ENCODE data around the gene CCDC190. TPM values are rescaled to one million over a fixed set of nuclear protein-coding genes. Genes with fewer than 3 reads are reported as not detected.
"Not testable (repeated sequence)": the region's sequence is repeated elsewhere in the genome, so short reads cannot be mapped to it uniquely, and the experiment has no call there.

Gene CCDC190
- total RNA-seq, 1 donor from 2014 or later, result 0.32 TPM

DNA sequence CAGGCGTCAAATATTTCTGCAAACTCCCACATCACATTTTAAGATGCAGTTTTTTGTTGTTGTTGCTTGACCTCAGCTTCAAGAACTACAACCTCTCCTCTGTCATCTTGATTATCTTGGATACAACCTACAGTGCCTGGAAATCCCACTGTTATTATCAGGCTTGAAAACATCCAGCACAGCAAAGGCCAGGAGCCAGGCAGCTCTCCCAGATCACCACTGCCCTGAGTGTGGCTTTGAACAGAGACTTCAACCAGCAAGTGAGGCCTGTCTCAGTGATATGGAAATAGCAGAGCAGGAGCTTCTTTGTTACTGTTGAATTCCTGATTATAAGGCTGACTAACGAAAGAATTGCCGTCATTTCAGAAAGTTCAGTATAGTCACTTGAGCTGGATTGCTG lies 28.5 kb downstream of the CCDC190 start:
- ATAC-seq, result no peak

DNA sequence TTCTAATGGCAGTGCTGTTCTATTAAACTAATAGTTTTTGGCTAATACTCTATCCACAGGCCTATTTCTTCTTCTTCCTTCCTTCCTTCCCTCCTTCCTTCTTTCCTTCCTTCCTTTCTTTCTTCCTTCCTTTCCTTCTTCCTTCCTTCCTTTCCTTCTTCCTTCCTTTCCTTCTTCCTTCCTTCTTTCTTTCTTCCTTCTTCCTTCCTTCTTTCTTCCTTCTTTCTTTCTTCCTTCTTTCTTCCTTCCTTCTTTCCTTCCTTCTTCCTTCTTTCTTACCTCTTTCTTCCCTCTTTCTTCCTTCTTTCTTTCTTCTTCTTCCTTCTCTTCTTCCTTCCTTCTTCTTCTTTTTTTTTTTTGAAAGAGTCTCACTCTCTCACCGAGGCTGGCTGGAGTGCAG lies 31.7 kb downstream of the CCDC190 start:
- no peak for ATAC-seq

DNA sequence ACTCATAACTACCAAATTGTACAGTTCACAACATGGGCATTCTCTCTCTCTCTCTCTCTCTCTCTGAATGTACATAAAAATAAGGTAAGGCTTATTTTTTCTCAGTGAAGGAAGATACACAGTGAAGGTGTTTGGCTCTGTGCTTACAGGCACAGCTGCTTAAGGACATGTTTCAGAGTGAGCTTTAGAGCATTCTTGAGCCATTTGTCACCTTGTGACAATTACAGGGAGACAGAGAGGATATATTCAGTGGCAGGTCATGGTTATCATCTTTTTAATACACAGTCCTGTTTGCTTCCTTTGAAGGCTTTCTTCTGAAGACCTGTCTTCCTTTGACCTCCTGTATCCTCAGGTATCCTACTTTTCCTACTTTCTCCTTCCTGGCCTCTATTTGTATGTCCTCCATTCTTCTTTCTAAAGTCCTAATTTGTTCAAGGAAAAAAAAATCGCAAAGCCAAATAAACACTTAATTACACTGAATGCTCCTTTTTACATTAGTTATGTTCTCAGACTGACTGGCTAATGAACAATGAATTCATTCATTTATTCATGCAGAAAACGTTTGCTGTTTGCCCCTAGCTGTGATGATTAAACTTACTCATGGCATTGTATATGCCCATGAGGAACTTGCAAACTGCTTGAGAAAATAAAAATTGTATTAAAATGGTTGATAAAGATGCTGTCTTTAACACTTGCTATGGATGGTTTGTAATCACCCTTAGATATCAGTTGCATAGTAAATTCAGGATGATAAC lies 37.0 kb downstream of the CCDC190 start:
- ATAC-seq, result peak; percentile 26

GRCh38 chr1:162823231-162823630 lies 37.7 kb downstream of the CCDC190 start:
- ATAC-seq, result no peak

DNA sequence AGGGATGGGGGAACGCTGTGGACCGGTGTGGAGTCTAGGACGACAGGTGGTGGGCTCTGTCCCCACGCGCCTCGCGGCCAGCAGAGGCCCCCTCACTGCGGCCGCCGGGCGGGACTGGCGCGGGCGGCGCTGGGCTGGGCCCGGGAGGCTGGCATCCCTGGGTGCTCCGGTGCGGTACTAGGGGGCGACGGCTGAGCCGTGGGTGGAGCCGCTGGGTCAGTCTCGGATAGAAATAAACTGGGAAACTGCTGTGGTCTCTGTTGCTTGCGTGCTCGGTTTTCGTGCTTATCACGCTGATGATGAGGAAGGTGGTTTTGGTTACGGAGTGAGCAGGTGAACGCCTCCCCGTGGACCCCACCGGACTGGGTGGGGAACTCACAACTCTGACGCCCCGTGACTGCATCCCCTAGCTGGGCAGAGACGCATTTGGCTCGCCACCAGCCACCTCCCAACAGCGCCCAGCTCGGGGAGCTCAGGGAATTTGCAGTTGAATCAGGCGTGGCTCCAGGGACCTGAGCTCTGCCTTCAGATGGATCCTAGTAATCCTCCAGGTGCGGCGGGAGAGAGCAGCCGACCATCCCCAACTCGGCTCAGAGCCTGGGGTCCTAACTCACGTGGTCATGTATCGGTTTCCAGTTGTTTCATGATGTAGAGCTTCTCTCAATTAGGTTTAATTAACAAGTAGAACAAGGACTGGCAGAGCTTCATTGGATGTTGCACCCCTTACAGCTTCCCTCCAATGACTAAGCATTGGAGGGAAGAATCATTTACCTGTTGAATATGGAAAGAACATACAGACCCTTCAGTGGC lies 38.4 kb downstream of the CCDC190 start:
- ATAC-seq, result peak; percentile 38

DNA sequence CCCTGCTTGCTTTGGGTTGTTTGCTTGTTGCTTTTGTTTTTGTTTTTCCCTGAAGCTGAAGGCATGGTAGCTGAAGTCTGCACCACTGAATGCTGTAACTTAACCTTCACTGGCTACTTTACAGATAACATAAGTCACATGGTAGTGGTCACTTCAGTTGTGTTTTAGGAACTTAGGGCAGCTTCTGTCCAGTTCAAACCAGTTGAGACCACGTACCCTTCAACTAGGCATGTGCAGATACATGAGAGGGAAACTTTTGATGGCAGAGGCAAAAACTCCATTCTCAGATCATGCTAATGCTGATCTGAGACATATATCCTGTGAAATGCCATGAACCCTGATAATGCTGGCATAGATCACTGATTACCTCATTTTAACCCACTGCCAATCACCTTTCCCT lies 42.3 kb downstream of the CCDC190 start:
- not testable (repeated sequence) for ATAC-seq

GRCh38 chr1:162818136-162818535 lies 42.8 kb downstream of the CCDC190 start:
- not testable (repeated sequence) for ATAC-seq

- not testable (repeated sequence) for ATAC-seq
Observed at GRCh38 chr1:162812357-162812756, 48.6 kb downstream of the CCDC190 start.

GRCh38 chr1:162807503-162807902 lies 53.5 kb downstream of the CCDC190 start:
- ATAC-seq, result not testable (repeated sequence)

Other genes starting within 250 kb of the CCDC190 start
- 2.9 TPM for gene DDR2, start 228.7 kb downstream of the CCDC190 start, total RNA-seq
- gene HSD17B7, start 70.5 kb downstream of the CCDC190 start, total RNA-seq, result 20.3 TPM
- gene RGS4, start 208.2 kb upstream of the CCDC190 start, total RNA-seq, result 0.16 TPM

All from esophagus mucosa (tissue), 1 donor.